ENCODE measurements around the gene TNXB. TPM values are rescaled to one million over a fixed set of nuclear protein-coding genes. Genes with fewer than 3 reads are reported as not detected.
"Not testable (repeated sequence)": the region's sequence is repeated elsewhere in the genome, so short reads cannot be mapped to it uniquely, and the experiment has no call there.

Gene TNXB
- total RNA-seq, 1 experiment from 2014 or later: 11.5 TPM

GRCh38 chr6:32004393-32004792 is 104.7 kb downstream of the TNXB start:
- not testable (repeated sequence) for BruUV-seq (replicated peaks); H3K4me1 ChIP-seq (ENCODE audit: insufficient read depth, low read length, poor library complexity, severe bottlenecking); DNase-seq (ENCODE audit: low spot score)

GRCh38 chr6:32003301-32003700 is 105.8 kb downstream of the TNXB start:
- H3K9me3 ChIP-seq (ENCODE audit: low read depth, low read length, poor library complexity, severe bottlenecking); H3K36me3 ChIP-seq (ENCODE audit: insufficient read depth, low read length, poor library complexity, severe bottlenecking); BruUV-seq (replicated peaks); POLR2A ChIA-PET (ENCODE audit: low non-redundant PET); DNase-seq (ENCODE audit: low spot score); H3K4me1 ChIP-seq (ENCODE audit: insufficient read depth, low read length, poor library complexity, severe bottlenecking); H3K27ac ChIP-seq (ENCODE audit: low read depth, low read length, poor library complexity, severe bottlenecking); H3K4me3 ChIP-seq (ENCODE audit: low read depth, low read length, poor library complexity, severe bottlenecking); intact Hi-C loops (cut with micrococcal nuclease; ENCODE audit: unreplicated experiment); CTCF ChIA-PET; H3K27me3 ChIP-seq (replicated peaks; ENCODE audit: insufficient read depth, low read depth, low read length, poor library complexity): not testable (repeated sequence)

More at GRCh38 chr6:32004393-32004792, 104.7 kb downstream of the TNXB start:
- H3K4me3 ChIP-seq (ENCODE audit: low read depth, low read length, poor library complexity, severe bottlenecking); H3K27me3 ChIP-seq (replicated peaks; ENCODE audit: insufficient read depth, low read depth, low read length, poor library complexity); H3K36me3 ChIP-seq (ENCODE audit: insufficient read depth, low read length, poor library complexity, severe bottlenecking); H3K27ac ChIP-seq (ENCODE audit: low read depth, low read length, poor library complexity, severe bottlenecking); POLR2A ChIA-PET (ENCODE audit: low non-redundant PET); CTCF ChIA-PET; intact Hi-C loops (cut with micrococcal nuclease; ENCODE audit: unreplicated experiment); H3K9me3 ChIP-seq (ENCODE audit: low read depth, low read length, poor library complexity, severe bottlenecking): not testable (repeated sequence)

- H3K4me1 ChIP-seq (ENCODE audit: insufficient read depth, low read length, poor library complexity, severe bottlenecking); intact Hi-C loops (cut with micrococcal nuclease; ENCODE audit: unreplicated experiment); H3K36me3 ChIP-seq (ENCODE audit: insufficient read depth, low read length, poor library complexity, severe bottlenecking); POLR2A ChIA-PET (ENCODE audit: low non-redundant PET); H3K27me3 ChIP-seq (replicated peaks; ENCODE audit: insufficient read depth, low read depth, low read length, poor library complexity); DNase-seq (ENCODE audit: low spot score); CTCF ChIA-PET; BruUV-seq (replicated peaks); H3K4me3 ChIP-seq (ENCODE audit: low read depth, low read length, poor library complexity, severe bottlenecking); H3K27ac ChIP-seq (ENCODE audit: low read depth, low read length, poor library complexity, severe bottlenecking); H3K9me3 ChIP-seq (ENCODE audit: low read depth, low read length, poor library complexity, severe bottlenecking): not testable (repeated sequence)
Measured at GRCh38 chr6:32002546-32003268, 106.4 kb downstream of the TNXB start.

- H3K27ac ChIP-seq (ENCODE audit: low read depth, low read length, poor library complexity, severe bottlenecking); H3K36me3 ChIP-seq (ENCODE audit: insufficient read depth, low read length, poor library complexity, severe bottlenecking); H3K9me3 ChIP-seq (ENCODE audit: low read depth, low read length, poor library complexity, severe bottlenecking); H3K4me3 ChIP-seq (ENCODE audit: low read depth, low read length, poor library complexity, severe bottlenecking); DNase-seq (ENCODE audit: low spot score); H3K27me3 ChIP-seq (replicated peaks; ENCODE audit: insufficient read depth, low read depth, low read length, poor library complexity); intact Hi-C loops (cut with micrococcal nuclease; ENCODE audit: unreplicated experiment); CTCF ChIA-PET; POLR2A ChIA-PET (ENCODE audit: low non-redundant PET); H3K4me1 ChIP-seq (ENCODE audit: insufficient read depth, low read length, poor library complexity, severe bottlenecking); BruUV-seq (replicated peaks): not testable (repeated sequence)
Measured at GRCh38 chr6:31996385-31996784, 112.8 kb downstream of the TNXB start.

GRCh38 chr6:31994421-31994820 is 114.7 kb downstream of the TNXB start:
- POLR2A ChIA-PET (ENCODE audit: low non-redundant PET); H3K27ac ChIP-seq (ENCODE audit: low read depth, low read length, poor library complexity, severe bottlenecking); H3K36me3 ChIP-seq (ENCODE audit: insufficient read depth, low read length, poor library complexity, severe bottlenecking); intact Hi-C loops (cut with micrococcal nuclease; ENCODE audit: unreplicated experiment); H3K27me3 ChIP-seq (replicated peaks; ENCODE audit: insufficient read depth, low read depth, low read length, poor library complexity); DNase-seq (ENCODE audit: low spot score); H3K9me3 ChIP-seq (ENCODE audit: low read depth, low read length, poor library complexity, severe bottlenecking); BruUV-seq (replicated peaks); H3K4me1 ChIP-seq (ENCODE audit: insufficient read depth, low read length, poor library complexity, severe bottlenecking); H3K4me3 ChIP-seq (ENCODE audit: low read depth, low read length, poor library complexity, severe bottlenecking); CTCF ChIA-PET: not testable (repeated sequence)

Other genes starting within 250 kb of the TNXB start
- gene NEU1, start 246.5 kb downstream of the TNXB start, total RNA-seq (2021): 28.5 and 34.3 TPM in 2 replicates
- not detected in 2 replicates for gene SLC44A4, start 230.3 kb downstream of the TNXB start, total RNA-seq (2021)
- 117 TPM in 2 replicates for gene EHMT2, start 211.6 kb downstream of the TNXB start, total RNA-seq (2021)
- gene ZBTB12, start 207.3 kb downstream of the TNXB start, total RNA-seq (2021): 21.3 and 25.5 TPM in 2 replicates
- 0.56 and 1.2 TPM in 2 replicates for gene C2, start 181.6 kb downstream of the TNXB start, total RNA-seq (2021)
- gene CFB, start 163.2 kb downstream of the TNXB start, total RNA-seq (2021): 0.32 TPM in 1 of 2 replicates, not detected in the other
- 94.3 and 96.8 TPM in 2 replicates for gene NELFE, start 150.4 kb downstream of the TNXB start, total RNA-seq (2021)
- gene SKIC2, start 150.2 kb downstream of the TNXB start, total RNA-seq (2021): 64.2 and 71.3 TPM in 2 replicates
- gene DXO, start 137.2 kb downstream of the TNXB start, total RNA-seq (2021): 35.6 and 37.2 TPM in 2 replicates
- gene C4A, start 127.3 kb downstream of the TNXB start, total RNA-seq (2021): 4.6 TPM in 2 replicates
- gene C4B, start 94.5 kb downstream of the TNXB start, total RNA-seq (2021): 2.2 and 2.3 TPM in 2 replicates
- 0.15 TPM in 1 of 2 replicates, not detected in the other for gene CYP21A2, start 70.9 kb downstream of the TNXB start, total RNA-seq (2021)
- gene ATF6B, start 18.9 kb upstream of the TNXB start, total RNA-seq (2021): 70.2 and 74.7 TPM in 2 replicates
- gene FKBPL, start 20.9 kb upstream of the TNXB start, total RNA-seq (2021): 13.5 and 14.1 TPM in 2 replicates
- gene PRRT1, start 42.6 kb upstream of the TNXB start, total RNA-seq (2021): 4.5 and 4.7 TPM in 2 replicates
- gene PPT2, start 44.8 kb upstream of the TNXB start, total RNA-seq (2021): 58.6 and 70.9 TPM in 2 replicates
- gene EGFL8, start 55.3 kb upstream of the TNXB start, total RNA-seq (2021): 31.3 and 32.4 TPM in 2 replicates
- gene AGPAT1, start 66.7 kb upstream of the TNXB start, total RNA-seq (2021): 102 and 108 TPM in 2 replicates
- gene RNF5, start 69.1 kb upstream of the TNXB start, total RNA-seq (2021): 62.9 and 67.0 TPM in 2 replicates
- gene AGER, start 74.9 kb upstream of the TNXB start, total RNA-seq (2021): 13.3 and 18.8 TPM in 2 replicates
- gene PBX2, start 80.9 kb upstream of the TNXB start, total RNA-seq (2021): 84.0 and 97.2 TPM in 2 replicates
- 4.8 and 6.0 TPM in 2 replicates for gene GPSM3, start 83.3 kb upstream of the TNXB start, total RNA-seq (2021)
- 2.4 and 2.8 TPM in 2 replicates for gene NOTCH4, start 114.7 kb upstream of the TNXB start, total RNA-seq (2021)